DMS79 treated with DMSO at 0.1 percent for 48 hours (cell line): ENCODE measurements around the gene GALNT10.

ENCODE experiments used
- DNase-seq: peaks from one replicate; lab custom pipeline; 2025; lab: John Stamatoyannopoulos, UW

GALNT10 gene

DNA sequence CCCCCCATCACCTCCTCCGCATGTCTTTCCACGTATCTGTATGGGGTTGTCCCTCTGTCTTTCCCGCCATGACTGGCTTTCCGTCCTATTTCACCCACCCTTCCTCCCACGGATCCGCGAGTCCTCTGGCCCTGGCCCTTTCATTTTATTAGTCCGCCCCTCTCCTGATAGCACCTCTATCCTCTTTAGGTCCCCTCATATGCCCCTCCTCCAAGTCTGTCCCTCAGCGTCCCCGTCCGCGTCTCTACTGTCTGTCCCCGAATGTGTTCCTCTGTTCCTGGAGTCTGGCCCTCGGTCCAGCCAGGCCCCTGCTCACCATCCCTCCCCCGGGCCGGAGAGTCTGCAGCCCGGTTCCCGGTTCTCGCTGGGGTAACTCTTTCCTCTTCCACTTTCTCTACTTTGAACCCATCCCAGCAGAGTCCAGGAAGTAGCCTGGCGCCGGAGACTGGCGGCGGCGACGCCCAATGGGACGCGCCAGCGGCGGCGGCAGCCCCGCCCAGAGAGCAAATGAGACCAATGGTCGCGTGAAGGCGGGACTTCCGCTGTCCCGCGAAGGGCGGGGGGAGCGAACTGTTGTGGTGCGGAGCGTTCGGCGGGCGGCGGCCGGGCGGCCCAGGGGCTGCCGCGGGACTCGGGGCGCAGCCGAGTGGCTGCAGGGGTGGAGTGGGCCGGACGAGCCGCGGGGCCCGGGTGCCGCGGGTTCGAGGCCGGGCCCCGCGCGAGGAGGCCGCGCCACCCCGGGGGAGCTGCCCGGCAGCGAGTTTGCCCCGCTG is 255.1 kb downstream of the GALNT10 start, which contains the start of gene SAP30L:
Gene SAP30L, plus strand, starts transcription at position 576 of the 773 bp plus-strand sequence. CDS start 608 bp downstream, outside the sequence.
- DNase-seq, result peak; percentile 63

DNA sequence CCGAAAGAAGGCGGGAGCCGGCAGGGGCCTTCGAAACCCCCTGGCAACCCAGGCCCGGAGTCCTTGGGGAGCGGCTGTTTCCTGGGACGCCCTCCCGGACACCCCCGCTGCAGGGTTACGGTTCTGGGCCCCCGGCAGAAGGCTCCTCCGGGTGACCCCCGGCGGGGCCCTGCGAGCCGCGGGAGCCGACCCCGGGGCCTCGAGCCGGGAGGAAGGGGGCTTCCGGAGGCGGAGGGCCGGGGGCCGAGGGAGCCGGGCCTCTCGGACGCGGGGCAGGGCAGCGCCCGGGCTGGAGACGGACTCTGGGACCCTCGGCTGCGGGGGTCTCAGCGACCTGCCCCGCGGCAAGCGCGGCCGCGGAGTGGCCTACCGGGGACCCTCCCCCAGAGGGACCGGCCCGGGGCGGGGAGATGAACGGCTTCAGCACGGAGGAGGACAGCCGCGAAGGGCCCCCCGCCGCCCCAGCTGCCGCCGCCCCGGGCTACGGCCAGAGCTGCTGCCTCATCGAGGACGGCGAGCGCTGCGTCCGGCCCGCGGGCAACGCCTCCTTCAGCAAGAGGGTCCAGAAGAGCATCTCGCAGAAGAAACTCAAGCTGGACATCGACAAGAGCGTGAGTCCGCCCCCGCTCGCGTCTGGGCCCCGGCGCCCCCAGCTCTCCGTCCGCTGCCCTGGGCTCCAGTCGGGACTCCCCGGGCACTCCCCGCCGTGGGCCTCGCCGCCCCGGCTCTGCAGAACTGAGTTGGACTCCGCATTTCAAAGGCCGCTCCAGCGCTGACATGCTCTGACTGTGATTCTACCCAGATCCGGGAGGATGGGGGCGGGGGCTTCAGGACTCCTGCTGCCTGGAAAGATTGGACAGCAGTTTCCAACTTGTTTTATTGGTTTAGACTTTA is 255.9 kb downstream of the GALNT10 start:
- peak; percentile 3 for DNase-seq

DNA sequence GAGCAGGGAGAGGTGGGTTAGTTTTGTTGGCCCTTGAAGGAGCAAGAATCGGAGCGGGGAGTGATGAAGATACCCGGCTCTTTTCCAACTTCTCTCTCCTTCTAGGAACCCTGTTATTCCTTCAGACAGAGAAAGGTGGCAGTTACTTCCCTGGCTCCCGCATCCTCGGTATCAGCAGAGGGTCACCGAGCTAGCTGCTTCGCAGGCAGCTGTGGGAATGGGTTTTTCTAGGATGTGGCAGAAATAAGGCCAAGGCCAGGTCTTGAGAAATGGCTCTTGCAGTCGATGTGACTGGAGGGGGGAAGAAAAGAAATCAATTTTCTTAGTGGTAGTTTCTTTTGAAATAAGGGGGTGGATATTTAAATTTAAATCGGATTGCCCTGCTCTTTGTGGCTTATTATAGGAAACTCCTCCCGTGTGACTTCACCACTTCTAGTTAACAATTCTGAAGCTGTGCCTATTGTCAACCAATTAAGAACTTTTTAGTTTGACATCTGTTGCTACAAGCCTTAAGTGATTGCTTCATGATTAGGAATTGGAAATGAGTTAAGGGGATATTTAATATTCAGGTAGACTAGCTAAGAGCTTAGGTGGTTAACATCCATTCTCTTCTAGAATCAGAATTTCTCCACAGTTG is 256.7 kb downstream of the GALNT10 start:
- DNase-seq, result no peak

DNA sequence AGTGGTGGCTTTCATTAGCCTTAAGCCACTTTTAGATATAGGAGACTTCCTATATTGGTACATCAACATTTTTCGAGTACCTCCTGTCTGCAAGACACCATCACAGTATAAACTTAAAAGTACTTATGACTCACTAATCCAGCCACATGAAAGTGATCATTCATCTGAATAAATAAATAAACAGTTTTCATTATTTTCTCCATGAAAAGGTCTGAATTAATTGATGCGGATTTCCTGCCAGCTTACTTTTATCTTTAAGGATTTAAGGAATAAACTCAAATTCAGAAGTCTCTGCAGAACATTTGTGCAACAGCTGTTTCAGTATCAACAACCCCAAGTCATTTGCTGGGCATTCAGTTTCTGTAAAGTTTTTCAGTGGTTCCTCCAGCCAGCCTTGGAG is 259.3 kb downstream of the GALNT10 start:
- no peak for DNase-seq

DNA sequence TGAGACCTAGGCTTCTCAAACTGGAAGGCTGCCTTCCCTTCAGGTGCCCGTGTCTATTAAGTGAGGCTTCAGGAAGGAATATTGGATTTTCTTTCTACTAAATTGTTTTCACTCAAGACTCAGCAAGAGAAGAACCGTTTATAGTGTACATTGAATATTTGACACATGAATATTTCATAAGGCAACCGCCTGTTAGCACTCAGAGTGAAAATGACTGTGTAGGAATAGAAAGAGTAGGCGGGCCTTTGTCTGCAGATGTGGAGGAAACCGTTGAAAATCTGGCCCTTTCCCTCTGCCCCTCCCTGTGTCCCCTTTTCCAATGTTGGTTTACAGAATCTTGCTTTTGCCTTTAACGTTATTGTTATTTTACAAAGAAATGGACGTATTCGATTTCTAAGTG is 261.4 kb downstream of the GALNT10 start:
- DNase-seq, result no peak

DNA sequence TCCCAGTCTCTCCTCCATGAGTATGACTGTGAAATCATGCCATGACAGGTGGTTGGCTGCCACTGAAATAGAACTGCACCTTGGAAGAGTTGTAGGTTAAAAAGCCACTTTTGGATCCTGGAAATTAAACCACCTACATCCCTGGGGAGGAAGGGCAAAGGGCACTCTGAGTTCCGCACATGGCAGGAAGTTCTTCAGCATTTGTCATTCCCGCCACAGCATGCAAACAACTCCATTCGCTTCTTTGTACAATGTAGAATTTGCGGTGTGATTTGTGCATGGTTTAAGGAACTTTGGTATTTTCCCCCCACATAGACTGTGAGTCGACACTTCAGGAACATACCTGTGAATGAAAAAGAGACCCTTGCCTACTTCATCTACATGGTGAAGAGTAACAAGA is 265.1 kb downstream of the GALNT10 start:
- DNase-seq, result no peak

DNA sequence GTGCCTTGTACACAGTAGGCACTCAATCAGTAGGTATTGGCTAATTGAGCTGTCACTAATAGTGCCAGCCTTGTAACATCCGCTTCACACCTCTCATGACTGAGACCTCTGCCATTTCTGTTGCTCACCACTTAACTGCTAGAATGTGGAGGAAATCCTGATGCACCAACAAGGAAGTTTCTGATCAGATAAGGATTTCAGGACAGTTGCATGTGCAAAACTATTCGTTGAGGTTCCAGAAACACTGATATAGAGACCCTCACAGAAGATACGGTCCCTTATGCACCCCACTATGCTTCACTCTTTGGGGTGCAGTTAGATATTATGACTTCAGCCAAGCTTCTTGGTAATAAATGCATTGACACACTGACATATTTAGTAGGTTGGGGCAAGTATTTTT is 266.0 kb downstream of the GALNT10 start:
- no peak for DNase-seq

DNA sequence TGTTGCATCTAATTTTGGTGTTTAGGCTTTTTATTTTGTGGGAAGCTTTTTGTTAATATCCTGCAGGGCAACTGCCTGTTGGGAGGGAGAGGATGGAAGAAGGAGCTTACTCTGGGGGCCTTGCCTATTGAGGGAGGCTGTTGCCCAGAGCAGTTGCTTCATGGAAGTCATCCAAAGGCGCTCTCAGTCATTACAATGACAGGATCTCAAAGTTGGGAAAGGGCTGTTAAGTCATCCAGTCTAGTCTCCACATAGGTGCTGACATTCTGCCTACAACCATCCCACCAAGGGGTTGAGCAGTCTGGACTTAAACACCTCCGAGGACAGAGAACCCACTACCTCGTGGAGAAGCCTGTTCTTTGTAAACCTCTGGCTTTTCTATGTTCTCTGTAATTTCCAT is 268.5 kb downstream of the GALNT10 start:
- DNase-seq, result no peak

DNA sequence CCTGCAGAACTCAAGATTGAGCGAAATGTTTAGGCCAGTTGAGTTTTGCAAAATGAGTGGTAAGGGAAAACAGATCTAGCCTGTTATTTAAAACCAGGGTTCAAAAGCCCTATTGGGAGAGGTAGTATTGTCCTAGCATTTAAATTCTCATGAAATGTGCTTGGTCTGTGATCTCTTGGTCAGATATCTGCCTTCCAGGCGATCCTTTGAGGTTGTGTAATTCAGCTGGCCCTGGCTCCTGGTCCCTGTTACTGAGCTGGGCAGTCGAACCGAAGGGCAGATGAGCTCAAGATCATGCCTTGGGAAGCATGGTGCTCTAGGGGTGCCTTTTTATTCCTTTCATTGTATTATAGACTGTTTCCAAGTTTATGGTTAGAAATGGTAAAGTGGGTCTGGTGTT is 269.6 kb downstream of the GALNT10 start:
- DNase-seq, result no peak

DNA sequence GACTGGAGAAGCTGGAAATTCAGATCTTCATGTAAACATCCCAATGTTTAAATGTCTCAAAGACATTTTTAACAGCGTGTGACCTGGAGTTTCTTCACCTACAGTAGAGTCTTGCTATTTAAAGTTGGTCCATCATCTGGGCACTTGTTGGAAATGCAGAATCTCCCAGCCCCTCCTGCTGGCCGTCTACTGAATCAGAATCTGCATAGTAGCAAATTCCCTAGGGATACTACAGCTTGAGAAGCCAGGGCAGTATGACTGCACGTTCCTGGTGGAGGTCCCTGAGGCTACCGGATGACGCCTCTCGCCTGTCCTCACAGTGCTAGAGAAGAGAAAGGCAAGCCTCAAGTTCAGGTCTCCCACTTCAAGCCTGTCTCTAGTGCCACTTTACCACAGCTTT is 271.0 kb downstream of the GALNT10 start:
- DNase-seq, result peak; percentile 15

DNA sequence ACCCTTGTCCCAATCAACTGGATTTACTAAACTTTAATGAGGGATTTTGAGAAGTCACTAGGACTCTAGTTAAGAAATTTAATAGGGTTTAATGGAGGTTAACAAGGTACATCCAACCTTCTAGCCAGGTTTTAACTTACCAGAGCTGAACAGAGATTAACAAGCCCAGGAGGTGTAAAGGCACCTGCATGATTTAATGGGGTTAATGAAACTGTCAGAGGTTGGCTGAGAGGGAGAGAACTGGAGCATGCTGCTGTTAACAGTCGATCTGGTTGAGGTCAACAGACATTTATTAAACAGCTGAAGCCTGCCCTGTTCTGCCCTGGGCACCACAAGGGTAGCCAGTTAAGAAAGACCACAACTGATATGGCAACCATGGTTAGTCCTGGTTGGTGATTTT is 273.9 kb downstream of the GALNT10 start:
- DNase-seq, result no peak

DNA sequence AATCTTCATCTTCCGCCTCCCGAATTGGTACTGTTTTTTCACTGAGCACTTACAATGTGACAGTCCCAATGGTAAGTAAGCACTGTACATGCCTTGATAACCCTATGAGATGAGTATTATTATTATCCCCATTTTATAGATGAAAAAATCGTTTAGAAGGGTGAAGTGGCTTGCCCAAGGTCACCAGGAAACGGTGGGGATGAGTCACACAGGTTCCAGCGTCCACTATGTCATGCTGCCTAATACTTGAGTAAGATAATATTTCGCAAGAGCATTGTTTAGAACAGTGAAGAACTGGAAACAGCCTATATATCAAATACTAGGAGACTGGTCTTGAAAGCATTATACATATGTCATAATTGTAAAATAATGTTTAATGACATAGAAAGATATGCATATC is 274.6 kb downstream of the GALNT10 start:
- DNase-seq, result no peak

DNA sequence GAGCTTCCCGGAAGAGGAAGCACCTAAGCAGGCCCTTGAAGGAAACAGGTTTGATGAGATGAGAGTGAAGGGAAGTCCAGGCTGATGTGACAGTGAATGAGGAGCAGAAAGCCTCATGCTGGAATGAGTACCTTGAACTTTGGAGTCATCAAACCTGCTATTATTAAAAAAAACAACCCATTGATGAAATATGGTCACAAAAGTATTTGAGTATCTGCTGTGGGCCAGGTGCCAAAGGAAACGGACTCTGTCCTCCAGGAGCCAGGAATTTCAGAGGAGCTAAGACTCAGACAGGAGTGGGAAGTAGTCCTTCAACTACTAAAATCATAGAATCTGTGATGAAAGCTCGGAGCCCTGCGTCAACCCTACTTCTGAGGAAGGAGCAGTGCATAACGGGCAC is 275.6 kb downstream of the GALNT10 start:
- no peak for DNase-seq

DNA sequence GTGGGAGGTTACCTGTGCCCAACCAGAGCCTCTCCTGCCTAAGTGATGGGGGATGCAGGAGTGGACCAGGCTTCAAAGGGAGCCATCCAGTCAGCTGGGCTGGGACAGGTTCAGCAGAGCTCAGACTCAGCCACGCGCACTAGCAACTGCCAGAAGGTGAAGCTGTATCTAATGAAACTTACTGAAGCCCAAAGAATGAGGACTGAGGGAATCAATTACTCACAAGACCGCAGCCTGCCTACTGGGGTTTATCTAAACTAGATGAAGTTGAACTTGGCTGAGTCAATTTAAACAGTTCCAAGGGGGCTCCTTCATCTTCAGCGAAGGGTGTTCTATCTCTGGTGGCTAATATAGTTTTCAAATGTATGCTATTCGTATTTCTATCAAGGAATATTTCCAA is 276.1 kb downstream of the GALNT10 start:
- no peak for DNase-seq

DNA sequence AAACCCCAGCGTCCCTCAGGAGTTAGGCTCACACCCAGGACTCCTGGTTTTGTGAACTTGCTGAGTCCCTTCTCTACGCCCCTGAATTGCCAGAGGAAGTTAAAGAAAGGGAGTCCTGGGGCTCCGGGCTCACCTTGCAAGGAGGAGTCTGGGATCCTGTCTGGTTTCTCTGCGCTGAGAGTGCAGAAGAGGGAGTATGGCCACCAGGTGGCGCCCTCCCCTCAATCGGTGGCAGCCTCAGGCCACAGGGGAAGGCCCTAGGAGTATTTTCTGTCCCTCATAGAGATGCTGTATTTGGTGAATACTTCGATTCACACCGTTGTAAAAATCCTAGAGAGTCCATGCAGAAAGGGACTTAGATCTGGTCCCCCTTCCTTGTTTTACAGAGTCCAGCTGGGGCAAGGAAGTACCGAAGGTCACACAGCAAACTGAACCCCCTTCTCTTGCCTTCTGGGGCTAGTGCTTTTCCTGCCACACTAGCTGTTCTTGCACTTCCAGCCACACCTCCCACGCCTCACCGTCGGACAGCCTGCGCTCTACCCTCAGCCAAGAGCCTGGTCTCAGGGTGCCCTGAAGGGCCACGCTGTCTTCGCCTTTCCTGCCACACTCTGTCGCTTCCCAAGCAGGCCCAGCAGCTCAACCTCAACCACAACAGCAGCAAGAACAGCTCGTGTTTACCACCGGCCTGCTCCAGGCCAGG is 277.3 kb downstream of the GALNT10 start:
- peak; percentile 47 for DNase-seq

DNA sequence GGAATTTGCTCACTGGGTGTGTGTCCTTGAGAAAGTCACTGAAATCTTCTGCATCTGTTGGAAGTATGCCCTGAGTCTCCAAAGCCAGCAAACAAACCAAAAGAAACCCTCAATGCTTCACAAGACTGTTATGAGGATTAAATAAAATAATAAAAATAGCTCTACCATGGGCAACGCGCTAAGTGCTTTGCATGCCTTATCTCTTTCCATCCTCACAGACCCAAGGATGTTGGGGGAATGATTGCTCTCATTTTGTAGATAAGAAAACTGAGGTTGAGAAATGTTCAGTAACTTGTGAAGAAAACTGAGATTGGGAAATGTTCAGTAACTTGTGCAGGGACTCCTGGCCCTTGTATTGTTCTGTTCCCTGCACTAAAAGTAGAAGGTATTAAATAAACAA is 279.6 kb downstream of the GALNT10 start:
- DNase-seq, result no peak
